Kidney epithelial cell (primary cell): ENCODE data around the gene KIAA0408. TPM values are rescaled to one million over a fixed set of nuclear protein-coding genes. Genes with fewer than 3 reads are reported as not detected.
"Not testable (repeated sequence)": the region's sequence is repeated elsewhere in the genome, so short reads cannot be mapped to it uniquely, and the experiment has no call there.

Experiments used
- DNase-seq: peaks from one replicate; pipeline ENCODE4 v3.0.0-alpha.2; 2010; ENCODE audit warnings: low read depth
- H3K27me3 ChIP-seq: 2 replicates; pipeline ENCODE4 v1.6.0; 2011; ENCODE audit warnings: low read length; ENCODE audit not compliant: control insufficient read depth, insufficient read depth
- H3K36me3 ChIP-seq: 2 replicates; pipeline ENCODE4 v1.5.1; 2011; ENCODE audit warnings: low read length; ENCODE audit not compliant: control insufficient read depth, insufficient read depth
- H3K4me3 ChIP-seq: 2 replicates; pipeline ENCODE4 v1.5.1; 2011; ENCODE audit warnings: low read depth, mild to moderate bottlenecking, control low read depth, low read length
- total RNA-seq: library from RNA; depleted of rRNA; stranded (reverse); fragments of >200 nt; gene quantifications from 2 replicates; pipeline ENCODE4 v1.2.3, GENCODE V29; 2015
- TF ChIP-seq, protein P1 (sequence below): IDR thresholded peaks from 2 replicates; pipeline ENCODE4 v1.5.1; 2011; ENCODE audit warnings: mild to moderate bottlenecking, moderate library complexity, low read length, control low read depth, inconsistent platforms; ENCODE audit not compliant: insufficient read depth, poor library complexity, severe bottlenecking

Gene KIAA0408
- total RNA-seq, 1 donor from 2014 or later, result 13.5 TPM

DNA sequence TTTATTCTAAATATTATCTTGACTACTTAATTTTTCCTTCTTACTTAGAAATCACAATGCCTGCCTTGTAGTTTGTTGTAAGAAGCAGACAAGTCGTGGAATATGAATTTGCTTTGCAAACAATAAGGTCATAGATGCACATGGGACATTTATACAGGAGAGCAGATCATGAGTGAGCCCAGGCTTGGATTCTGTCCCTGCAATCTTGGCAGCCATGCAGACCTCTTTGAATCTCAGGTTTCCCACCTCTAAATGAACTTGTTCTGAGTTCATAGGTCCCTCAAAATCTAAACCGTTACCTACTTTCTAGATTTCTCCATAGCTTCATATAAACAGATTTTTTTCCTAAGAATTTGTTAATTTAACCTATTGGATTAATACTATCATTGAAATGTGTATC, 19.5 kb downstream of the KIAA0408 start:
- H3K36me3 ChIP-seq, result no peaks in the 10 kb centered on the region
- H3K4me3 ChIP-seq, result no peak overlapping the region
- H3K27me3 ChIP-seq, result no peaks in the 10 kb centered on the region
- TF ChIP-seq, protein P1, sequence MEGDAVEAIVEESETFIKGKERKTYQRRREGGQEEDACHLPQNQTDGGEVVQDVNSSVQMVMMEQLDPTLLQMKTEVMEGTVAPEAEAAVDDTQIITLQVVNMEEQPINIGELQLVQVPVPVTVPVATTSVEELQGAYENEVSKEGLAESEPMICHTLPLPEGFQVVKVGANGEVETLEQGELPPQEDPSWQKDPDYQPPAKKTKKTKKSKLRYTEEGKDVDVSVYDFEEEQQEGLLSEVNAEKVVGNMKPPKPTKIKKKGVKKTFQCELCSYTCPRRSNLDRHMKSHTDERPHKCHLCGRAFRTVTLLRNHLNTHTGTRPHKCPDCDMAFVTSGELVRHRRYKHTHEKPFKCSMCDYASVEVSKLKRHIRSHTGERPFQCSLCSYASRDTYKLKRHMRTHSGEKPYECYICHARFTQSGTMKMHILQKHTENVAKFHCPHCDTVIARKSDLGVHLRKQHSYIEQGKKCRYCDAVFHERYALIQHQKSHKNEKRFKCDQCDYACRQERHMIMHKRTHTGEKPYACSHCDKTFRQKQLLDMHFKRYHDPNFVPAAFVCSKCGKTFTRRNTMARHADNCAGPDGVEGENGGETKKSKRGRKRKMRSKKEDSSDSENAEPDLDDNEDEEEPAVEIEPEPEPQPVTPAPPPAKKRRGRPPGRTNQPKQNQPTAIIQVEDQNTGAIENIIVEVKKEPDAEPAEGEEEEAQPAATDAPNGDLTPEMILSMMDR, result no peak
- DNase-seq, result no peak

DNA sequence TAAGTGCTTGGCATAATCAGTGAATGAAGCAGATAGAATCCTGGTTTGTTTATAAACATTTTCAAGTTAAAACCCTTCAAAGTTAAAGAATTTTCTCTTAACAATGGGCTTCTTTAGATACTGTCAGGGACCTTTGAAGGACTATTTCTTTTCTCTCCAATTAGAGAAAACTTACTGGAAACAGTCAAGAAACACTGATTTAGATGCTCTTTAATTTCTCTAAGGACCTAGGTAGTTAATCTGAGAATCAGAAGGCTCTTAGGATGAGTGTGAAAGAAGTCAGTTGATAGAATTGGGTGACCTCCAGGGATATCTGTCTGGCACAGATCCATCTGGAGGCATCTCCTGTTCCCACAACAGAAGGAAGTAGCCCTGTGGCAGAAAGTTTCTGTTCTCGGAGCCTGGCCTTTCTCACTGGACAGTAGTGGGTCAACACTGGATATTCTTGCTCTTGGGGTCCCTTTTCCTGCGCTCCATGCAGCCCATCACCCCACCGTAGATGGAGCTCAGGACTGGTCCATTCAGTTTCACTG, 22.5 kb downstream of the KIAA0408 start:
- no peak for DNase-seq
- TF ChIP-seq, protein P1, result no peak
- no peaks in the 10 kb centered on the region for H3K36me3 ChIP-seq
- H3K27me3 ChIP-seq, result no peaks in the 10 kb centered on the region
- no peak overlapping the region for H3K4me3 ChIP-seq

DNA sequence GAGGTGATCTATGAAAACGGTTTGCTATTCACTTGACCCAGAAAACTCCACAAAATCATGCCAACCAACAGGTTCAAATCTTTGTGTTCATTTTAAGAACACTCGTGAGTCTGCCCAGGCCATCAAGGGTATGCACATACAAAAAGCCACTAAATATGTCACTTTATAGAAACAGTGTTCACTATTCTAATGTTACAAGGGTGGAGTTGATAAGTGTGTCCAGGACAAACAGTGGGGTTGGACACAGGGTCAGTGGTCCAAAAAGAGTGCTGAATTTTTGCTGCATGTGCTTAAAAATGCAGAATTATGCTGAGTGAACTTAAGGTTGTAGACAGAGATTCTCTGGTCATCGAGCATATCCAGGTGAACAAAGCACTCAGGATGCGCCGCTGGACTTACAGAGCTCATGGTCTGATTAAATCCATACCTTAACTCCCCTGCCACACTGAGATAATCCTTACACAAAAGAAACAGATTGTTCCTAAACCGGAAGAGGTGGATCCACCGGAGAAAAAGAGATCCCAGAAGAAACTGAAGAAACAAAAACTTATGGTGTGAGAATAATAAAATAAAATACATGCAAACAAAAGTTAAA, 23.5 kb downstream of the KIAA0408 start:
- Histone ChIP-seq H3K27me3 (no peaks in the 10 kb centered on the region), H3K36me3 (no peaks in the 10 kb centered on the region), H3K4me3 (no peak overlapping the region)
- TF ChIP-seq, protein P1, result no peak
- DNase-seq, result no peak

DNA sequence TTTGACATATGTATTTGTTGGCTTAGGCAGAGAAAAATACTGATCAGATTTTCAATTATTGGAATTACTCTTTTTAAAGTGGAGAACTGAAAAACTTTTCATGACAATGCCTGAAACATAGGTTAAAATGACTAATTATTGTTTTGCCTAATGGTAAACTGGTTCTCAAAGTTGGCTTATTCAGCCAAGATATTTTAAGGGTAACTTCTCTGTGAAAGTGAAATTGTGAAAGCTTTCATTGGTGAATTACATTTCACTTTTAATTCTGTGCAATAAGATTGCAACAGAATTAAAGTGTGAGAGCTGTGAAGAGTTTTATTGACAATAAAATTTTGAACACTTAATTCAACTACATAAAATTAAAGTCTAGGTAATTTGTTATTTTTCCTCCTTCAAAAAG, 24.5 kb downstream of the KIAA0408 start:
- TF ChIP-seq, protein P1, result no peak
- DNase-seq, result no peak
- no peaks in the 10 kb centered on the region for H3K27me3 ChIP-seq

DNA sequence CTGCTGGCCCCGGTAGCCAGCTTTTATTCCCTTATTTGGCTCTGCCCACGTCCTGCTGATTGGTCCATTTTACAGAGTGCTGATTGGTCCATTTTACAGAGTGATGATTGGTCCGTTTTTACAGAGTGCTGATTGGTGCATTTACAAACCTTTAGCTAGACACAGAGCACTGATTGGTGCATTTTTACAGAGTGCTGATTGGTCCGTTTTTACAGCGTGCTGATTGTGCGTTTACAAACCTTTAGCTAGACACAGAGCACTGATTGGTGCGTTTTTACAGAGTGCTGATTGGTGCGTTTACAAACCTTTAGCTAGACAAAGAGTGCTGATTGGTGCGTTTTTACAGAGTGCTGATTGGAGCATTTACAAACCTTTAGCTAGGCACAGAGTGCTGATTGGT, 30.6 kb downstream of the KIAA0408 start:
- DNase-seq, H3K4me3 ChIP-seq, H3K27me3 ChIP-seq, H3K36me3 ChIP-seq: not testable (repeated sequence)

More for the DNA sequence above, 24.5 kb downstream of the KIAA0408 start:
- H3K36me3 ChIP-seq, result no peaks in the 10 kb centered on the region
- no peak overlapping the region for H3K4me3 ChIP-seq

DNA sequence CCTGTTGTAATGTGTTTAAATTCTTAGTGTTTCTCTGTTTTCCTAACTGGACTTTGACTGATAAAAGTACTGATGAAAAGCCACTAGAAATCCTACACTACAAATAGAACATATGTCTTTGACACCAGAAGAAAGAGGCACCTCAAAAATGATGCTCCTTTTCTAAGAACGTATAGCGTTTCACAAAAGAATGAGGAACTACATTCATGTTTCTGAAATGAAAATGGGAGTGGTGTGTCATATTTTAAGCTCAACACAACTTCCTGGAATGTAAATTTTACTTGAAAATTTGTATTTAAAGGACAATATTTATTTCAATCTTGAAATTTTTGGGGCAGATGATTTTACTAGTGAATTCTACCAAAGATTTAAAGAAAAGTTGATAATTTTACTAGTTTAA, 35.3 kb downstream of the KIAA0408 start:
- TF ChIP-seq, protein P1, result no peak
- no peaks in the 10 kb centered on the region for H3K27me3 ChIP-seq
- no peak overlapping the region for H3K4me3 ChIP-seq
- DNase-seq, result no peak
- no peaks in the 10 kb centered on the region for H3K36me3 ChIP-seq

DNA sequence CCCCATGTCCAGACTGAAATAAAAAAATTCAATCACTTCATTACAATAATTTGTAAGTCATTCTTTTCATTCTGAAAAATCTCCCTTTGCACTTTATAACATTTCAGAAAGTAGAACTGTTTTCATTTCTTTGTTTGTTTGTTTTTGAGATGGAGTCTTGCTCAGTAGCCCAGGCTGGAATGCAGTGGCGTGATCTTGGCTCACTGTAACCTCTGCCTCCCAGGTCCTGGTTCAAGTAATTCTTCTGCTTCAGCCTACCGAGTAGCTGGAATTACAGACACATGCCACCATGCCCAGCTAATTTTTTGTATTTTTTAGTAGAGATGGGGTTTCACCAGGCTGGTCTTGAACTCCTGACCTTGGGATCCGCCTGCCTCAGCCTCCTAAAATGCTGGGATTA, 38.0 kb downstream of the KIAA0408 start:
- H3K4me3 ChIP-seq, H3K36me3 ChIP-seq, H3K27me3 ChIP-seq, DNase-seq: not testable (repeated sequence)
